Measurements from ENCODE around the gene SPART. TPM values are rescaled to one million over a fixed set of nuclear protein-coding genes. Genes with fewer than 3 reads are reported as not detected.

Gene SPART
- total RNA-seq, 1 experiment from 2014 or later: 0.12 TPM

DNA sequence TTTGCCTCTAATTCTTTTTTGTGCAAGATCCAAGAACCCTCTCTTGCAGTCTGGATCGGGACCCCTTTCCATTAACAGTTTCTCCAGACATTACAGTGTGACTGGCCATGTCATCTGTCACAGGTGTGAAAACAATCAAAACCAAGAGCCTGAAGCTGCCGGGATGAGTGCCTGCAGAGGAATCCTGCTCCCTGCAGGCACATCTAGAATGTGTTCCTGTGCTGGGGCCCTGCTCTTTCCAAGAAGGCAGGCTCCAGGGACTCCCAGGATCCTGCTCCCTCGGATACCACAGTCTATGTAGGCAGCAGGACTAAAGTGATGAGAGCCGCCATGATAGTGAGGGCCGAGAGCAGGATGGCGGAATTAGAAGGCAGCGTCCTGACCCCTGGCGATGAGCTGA is 87.4 kb downstream of the SPART start:
- Histone ChIP-seq H4K20me1 (ENCODE audit: insufficient read depth) (no peaks in the 10 kb centered on the region), H3K4me2 (ENCODE audit: low read length) (no peak overlapping the region), H3K27me3 (ENCODE audit: insufficient read depth, low read length) (no peaks in the 10 kb centered on the region), H3K9me3 (ENCODE audit: control insufficient read depth in 1 of 2, insufficient read depth in 1 of 2, low read depth in 1 of 2, low read length in 2 of 2) (peaks cover 5 to 21% of the 10 kb centered on the region in 2 experiments; a peak in 1 of 4 replicates), H3K9ac (ENCODE audit: low read length) (no peak overlapping the region), H3K79me2 (ENCODE audit: insufficient read depth, low read length) (no peaks in the 10 kb centered on the region), H3K36me3 (ENCODE audit: control insufficient read depth in 1 of 2, insufficient read depth in 2 of 2, low read length in 2 of 2) (no peaks in the 10 kb centered on the region), H2AFZ (ENCODE audit: low read depth, low read length, poor library complexity, severe bottlenecking) (no peak overlapping the region), H3K27ac (ENCODE audit: low read depth, low read length) (no peak overlapping the region), H3K4me3 (replicated peaks in 1 of 2; ENCODE audit: low read depth in 1 of 2, low read length in 2 of 2) (no peak overlapping the region), H3K9me2 (ENCODE audit: insufficient read depth) (no peaks in the 10 kb centered on the region), H3K4me1 (ENCODE audit: control insufficient read depth in 1 of 2, insufficient read depth in 2 of 2, low read length in 2 of 2) (no peaks in the 10 kb centered on the region)
- intact Hi-C loops (cut with micrococcal nuclease): no loop called here
- POLR2A ChIA-PET: no interaction called here
- RAD21 ChIA-PET (ENCODE audit: low non-redundant PET in 1 of 2, low total read pairs in 2 of 2, uncharacterized antibody in 2 of 2, unreplicated experiment in 2 of 2): no interaction called here
- TF ChIP-seq SRF (IDR thresholded peaks at IDR 0.05; ENCODE audit: low read depth): no peak
- TF ChIP-seq MAX (IDR thresholded peaks at IDR 0.05): no peak
- TF ChIP-seq CEBPB (IDR thresholded peaks at IDR 0.05; ENCODE audit: low read depth): no peak
- no peak for TF ChIP-seq FOSL1 (IDR thresholded peaks at IDR 0.05; ENCODE audit: low read depth)
- TF ChIP-seq POLR2AphosphoS5 (IDR thresholded peaks at IDR 0.05; ENCODE audit: low read depth, low read length): no peak
- TF ChIP-seq RAD21 (IDR thresholded peaks at IDR 0.05; ENCODE audit: low read depth): no peak
- TF ChIP-seq SIN3A (IDR thresholded peaks at IDR 0.05; ENCODE audit: low read depth): no peak
- no peak for TF ChIP-seq EGR1 (IDR thresholded peaks at IDR 0.05; ENCODE audit: low read depth)
- TF ChIP-seq CTCF (IDR thresholded peaks at IDR 0.05 in 2 of 3, conservative IDR thresholded peaks at IDR 0.05 in 1 of 3; ENCODE audit: borderline replicate concordance in 1 of 3, insufficient read depth in 1 of 3, low read depth in 2 of 3, low read length in 2 of 3): no peak
- no peak for TF ChIP-seq JUND (IDR thresholded peaks at IDR 0.05)
- TF ChIP-seq, protein P1, sequence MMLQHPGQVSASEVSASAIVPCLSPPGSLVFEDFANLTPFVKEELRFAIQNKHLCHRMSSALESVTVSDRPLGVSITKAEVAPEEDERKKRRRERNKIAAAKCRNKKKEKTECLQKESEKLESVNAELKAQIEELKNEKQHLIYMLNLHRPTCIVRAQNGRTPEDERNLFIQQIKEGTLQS (IDR thresholded peaks at IDR 0.05): no peak
- no peak for TF ChIP-seq YY1 (IDR thresholded peaks at IDR 0.05; ENCODE audit: extremely low read depth, insufficient replicate concordance, low read depth, low read length)
- TF ChIP-seq, protein P2, sequence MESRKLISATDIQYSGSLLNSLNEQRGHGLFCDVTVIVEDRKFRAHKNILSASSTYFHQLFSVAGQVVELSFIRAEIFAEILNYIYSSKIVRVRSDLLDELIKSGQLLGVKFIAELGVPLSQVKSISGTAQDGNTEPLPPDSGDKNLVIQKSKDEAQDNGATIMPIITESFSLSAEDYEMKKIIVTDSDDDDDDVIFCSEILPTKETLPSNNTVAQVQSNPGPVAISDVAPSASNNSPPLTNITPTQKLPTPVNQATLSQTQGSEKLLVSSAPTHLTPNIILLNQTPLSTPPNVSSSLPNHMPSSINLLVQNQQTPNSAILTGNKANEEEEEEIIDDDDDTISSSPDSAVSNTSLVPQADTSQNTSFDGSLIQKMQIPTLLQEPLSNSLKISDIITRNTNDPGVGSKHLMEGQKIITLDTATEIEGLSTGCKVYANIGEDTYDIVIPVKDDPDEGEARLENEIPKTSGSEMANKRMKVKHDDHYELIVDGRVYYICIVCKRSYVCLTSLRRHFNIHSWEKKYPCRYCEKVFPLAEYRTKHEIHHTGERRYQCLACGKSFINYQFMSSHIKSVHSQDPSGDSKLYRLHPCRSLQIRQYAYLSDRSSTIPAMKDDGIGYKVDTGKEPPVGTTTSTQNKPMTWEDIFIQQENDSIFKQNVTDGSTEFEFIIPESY (IDR thresholded peaks at IDR 0.05; ENCODE audit: extremely low read depth, insufficient replicate concordance, low read length): no peak
- TF ChIP-seq EZH2phosphoT487 (IDR thresholded peaks at IDR 0.05; ENCODE audit: borderline replicate concordance): no peak
- no peak for DNase-seq (ENCODE audit: low read depth, low spot score)
- ATAC-seq: no peak
- no TSS peak for BruUV-seq (replicated peaks)
- CTCF ChIA-PET: no interaction called here

Other genes starting within 250 kb of the SPART start
- 0.10 TPM for gene DCLK1, start 215.0 kb downstream of the SPART start, total RNA-seq (2021; ENCODE audit: unreplicated experiment)
- not detected for gene SOHLH2, start 131.8 kb downstream of the SPART start, total RNA-seq (2021; ENCODE audit: unreplicated experiment)
- gene CCDC169, start 48.6 kb downstream of the SPART start, total RNA-seq (2021; ENCODE audit: unreplicated experiment): not detected
- not detected for gene CCNA1, start 86.1 kb upstream of the SPART start, total RNA-seq (2021; ENCODE audit: unreplicated experiment)